ENCODE measurements around the gene NHSL2.

The NHSL2 gene

GRCh38 chrX:72079607-72080006 is 169.0 kb downstream of the NHSL2 start:
- TF ChIP-seq CTCF (IDR thresholded peaks at IDR 0.05; ENCODE audit: control insufficient read depth, insufficient read depth, low read depth, low read length, missing control alignments): no peak
- no peak overlapping the region for H3K4me3 ChIP-seq (ENCODE audit: control insufficient read depth, low read depth, low read length)
- DNase-seq (ENCODE audit: low read depth): no peak

GRCh38 chrX:72080150-72080549 is 169.5 kb downstream of the NHSL2 start:
- no peak overlapping the region for H3K4me3 ChIP-seq (ENCODE audit: control insufficient read depth, low read depth, low read length)
- no peak for TF ChIP-seq CTCF (IDR thresholded peaks at IDR 0.05; ENCODE audit: control insufficient read depth, insufficient read depth, low read depth, low read length, missing control alignments)
- DNase-seq (ENCODE audit: low read depth): no peak

- no peak for DNase-seq (ENCODE audit: low read depth)
- no peak overlapping the region for H3K4me3 ChIP-seq (ENCODE audit: control insufficient read depth, low read depth, low read length)
- no peak for TF ChIP-seq CTCF (IDR thresholded peaks at IDR 0.05; ENCODE audit: control insufficient read depth, insufficient read depth, low read depth, low read length, missing control alignments)
Observed at GRCh38 chrX:72080800-72081199, 170.2 kb downstream of the NHSL2 start.

GRCh38 chrX:72081605-72082320 is 171.1 kb downstream of the NHSL2 start:
- H3K4me3 ChIP-seq (ENCODE audit: control insufficient read depth, low read depth, low read length): no peak overlapping the region
- TF ChIP-seq CTCF (IDR thresholded peaks at IDR 0.05; ENCODE audit: control insufficient read depth, insufficient read depth, low read depth, low read length, missing control alignments): no peak
- DNase-seq (ENCODE audit: low read depth): no peak

GRCh38 chrX:72083291-72083690 is 172.6 kb downstream of the NHSL2 start:
- TF ChIP-seq CTCF (IDR thresholded peaks at IDR 0.05; ENCODE audit: control insufficient read depth, insufficient read depth, low read depth, low read length, missing control alignments): no peak
- no peak overlapping the region for H3K4me3 ChIP-seq (ENCODE audit: control insufficient read depth, low read depth, low read length)
- no peak for DNase-seq (ENCODE audit: low read depth)

GRCh38 chrX:72084114-72084513 is 173.5 kb downstream of the NHSL2 start:
- DNase-seq (ENCODE audit: low read depth): no peak
- H3K4me3 ChIP-seq (ENCODE audit: control insufficient read depth, low read depth, low read length): no peak overlapping the region
- no peak for TF ChIP-seq CTCF (IDR thresholded peaks at IDR 0.05; ENCODE audit: control insufficient read depth, insufficient read depth, low read depth, low read length, missing control alignments)

Measured in AG09309 (cell line).